K562 (cell line): ENCODE results near the gene ANKRD10. TPM values are rescaled to one million over a fixed set of nuclear protein-coding genes. Genes with fewer than 3 reads are reported as not detected.

ENCODE experiments used
- ATAC-seq: fragments of 200-7000 bp; cut with Tn5 transposase; 3 replicates; pipeline ENCODE4 v1.9.1; 2020; ENCODE audit warnings: moderate library complexity
- BruUV-seq: library from RNA; stranded (reverse); fragments of 400-500 nt; replicated peaks from 2 replicates; lab custom pipeline; 2021; lab: Mats Ljungman, UMichigan
- CTCF ChIA-PET: fragments of 300-600 bp; formaldehyde crosslinking; extraction: SDS; loops from one replicate; lab custom pipeline; 2021; ENCODE audit warnings: low intra/inter-chr PET ratio; lab: Yijun Ruan, JAX
- POLR2A ChIA-PET: fragments of 300-600, 350-650 bp; sonication (Branson Sonifier 250); formaldehyde crosslinking; extraction: SDS; loops from one replicate; lab custom pipeline; 2021; ENCODE audit warnings: antibody characterized with exemption, inconsistent platforms; lab: Yijun Ruan, JAX
- DNase-seq, 4 experiments: peaks; one replicate each; pipeline versions ENCODE4 v3.0.0 to v3.0.0-alpha.2; 2011 to 2018; ENCODE audit warnings: low spot score in 3 of 4, mixed read lengths in 3 of 4; ENCODE audit errors: extremely low read depth in 1 of 4
- FAIRE-seq: peaks from 2 replicates; lab custom pipeline; 2011; peaks lifted over from hg19 to GRCh38; lab: Jason Lieb, UNC
- H2AFZ ChIP-seq: 2 replicates; pipeline ENCODE4 v1.6.0; 2011; ENCODE audit warnings: low read depth, low read length, control low read depth, inconsistent platforms
- H3K27ac ChIP-seq: fragments of 200-600 bp; 3 replicates; pipeline ENCODE4 v1.8.0; 2011; ENCODE audit warnings: low read depth, mild to moderate bottlenecking, control low read depth, inconsistent platforms, low read length, moderate library complexity, mixed read lengths; ENCODE audit errors: extremely low read depth
- H3K27me3 ChIP-seq, 2 experiments: fragments of 300-600 bp in 1 of 2; 2 replicates in 1 of 2; 3 replicates in 1 of 2; pipeline versions ENCODE4 v1.6.0 to v1.8.0; 2011; ENCODE audit warnings: inconsistent platforms in 2 of 2, low read length in 2 of 2, mild to moderate bottlenecking in 1 of 2, mixed read lengths in 1 of 2, moderate library complexity in 1 of 2; ENCODE audit not compliant: control insufficient read depth in 2 of 2, insufficient read depth in 2 of 2
- H3K36me3 ChIP-seq: fragments of 300-600 bp; 3 replicates; pipeline ENCODE4 v1.8.0; 2011; ENCODE audit warnings: mild to moderate bottlenecking, low read length, inconsistent platforms; ENCODE audit not compliant: control insufficient read depth, insufficient read depth
- H3K4me1 ChIP-seq, 2 experiments: fragments of 200-600 bp in 1 of 2; replicated peaks in 1 of 2; 2 replicates in 1 of 2; 3 replicates in 1 of 2; pipeline versions ENCODE4 v1.5.1 to v1.8.0; 2011; ENCODE audit warnings: inconsistent platforms in 2 of 2, low read length in 2 of 2, mild to moderate bottlenecking in 1 of 2, mixed read lengths in 1 of 2, moderate library complexity in 1 of 2; ENCODE audit not compliant: control insufficient read depth in 2 of 2, insufficient read depth in 2 of 2
- H3K4me2 ChIP-seq: 2 replicates; pipeline ENCODE4 v1.6.1; 2011; ENCODE audit warnings: low read length, control low read depth, inconsistent platforms, mixed read lengths; ENCODE audit not compliant: insufficient read depth
- H3K4me3 ChIP-seq: fragments of 200-600 bp; sonication (generic), shearing (Covaris generic); 2 replicates; pipeline ENCODE4 v1.5.1; 2016; ENCODE audit warnings: control low read depth, inconsistent platforms
- H3K79me2 ChIP-seq: fragments of 200-600 bp; 3 replicates; pipeline ENCODE4 v1.8.0; 2011; ENCODE audit warnings: low read length, inconsistent platforms; ENCODE audit not compliant: control insufficient read depth, insufficient read depth
- H3K9ac ChIP-seq, 2 experiments: 2 replicates each; pipeline versions ENCODE4 v1.6.0 to v1.6.1; 2011; ENCODE audit warnings: low read depth in 2 of 2, low read length in 2 of 2, control low read depth in 1 of 2, inconsistent platforms in 1 of 2, mild to moderate bottlenecking in 1 of 2, mixed read lengths in 1 of 2; ENCODE audit not compliant: insufficient read depth in 1 of 2
- H3K9me1 ChIP-seq: one replicate; pipeline ENCODE4 v1.6.0; 2011; ENCODE audit warnings: inconsistent platforms, mild to moderate bottlenecking, low read length, moderate library complexity; ENCODE audit not compliant: control insufficient read depth, insufficient read depth
- H3K9me3 ChIP-seq: replicated peaks from 2 replicates; pipeline ENCODE4 v1.5.1; 2011; ENCODE audit warnings: low read depth, low read length, inconsistent platforms; ENCODE audit not compliant: control insufficient read depth, insufficient read depth
- H4K20me1 ChIP-seq: replicated peaks from 2 replicates; pipeline ENCODE4 v1.6.1; 2011; ENCODE audit warnings: low read length, inconsistent platforms, mixed read lengths; ENCODE audit not compliant: control insufficient read depth, insufficient read depth
- CBX1 ChIP-seq: sonication (generic); IDR thresholded peaks from 2 replicates; pipeline ENCODE4 v1.6.1; 2016; ENCODE audit warnings: antibody characterized with exemption, low read depth, mild to moderate bottlenecking
- E2F6 ChIP-seq, 2 experiments: IDR thresholded peaks; 2 replicates each; pipeline ENCODE4 v1.6.1; 2011; ENCODE audit warnings: borderline replicate concordance in 1 of 2, control low read depth in 1 of 2, low read depth in 1 of 2, low read length in 1 of 2, mild to moderate bottlenecking in 1 of 2, mixed read lengths in 1 of 2, moderate library complexity in 1 of 2; ENCODE audit not compliant: insufficient read depth in 1 of 2, insufficient read length in 1 of 2, poor library complexity in 1 of 2, severe bottlenecking in 1 of 2; ENCODE audit errors: extremely low read depth in 1 of 2
- ZBTB17 ChIP-seq: fragments of 450-650 bp; formaldehyde crosslinking; IDR thresholded peaks from 2 replicates; pipeline ENCODE4 v1.4.0; 2020; ENCODE audit warnings: mild to moderate bottlenecking
- ZNF174 ChIP-seq: fragments of 250-450 bp; sonication (Bioruptor Pico); IDR thresholded peaks from 2 replicates; pipeline ENCODE4 v1.4.0; 2020; ENCODE audit warnings: mild to moderate bottlenecking
- WGBS: fragments of 100-300 bp; shearing (Covaris generic); methylation state at CpG from one replicate; pipeline ENCODE4 v1.1.6; 2016; ENCODE audit warnings: low coverage, mixed read lengths; ENCODE audit not compliant: insufficient coverage; ENCODE audit errors: missing lambda C conversion rate; 5-methylcytosine and 5-hydroxymethylcytosine counted together
- in situ Hi-C: fragments of 300-500 bp; cut with MboI; formaldehyde crosslinking; loops from 4 replicates; pipeline ENCODE4 v1.15.0; 2018; ENCODE audit warnings: inconsistent platforms, mixed read lengths
- intact Hi-C: fragments of 100-400 bp; cut with micrococcal nuclease; formaldehyde crosslinking; loops from 2 replicates; pipeline ENCODE4 v1.14.2; 2022
- polyA plus RNA-seq, 8 experiments: library from polyadenylated mRNA; depleted of rRNA in 4 of 8; stranded (reverse) in 5 of 8; unstranded in 3 of 8; fragments of >200 nt; fragmentation: Nextera tagmentation in 2 of 8; fragmentation: Illumina TruSeq in 1 of 8; extraction: Ambion mirVana in 2 of 8; extraction: Trizol in 1 of 8; gene quantifications; 2 replicates each; pipeline versions ENCODE4 v1.2.1 to v1.2.3, GENCODE V29; 2011 to 2014; ENCODE audit warnings: inconsistent platforms in 1 of 8, missing spikeins in 1 of 8
- total RNA-seq, 7 experiments: library from RNA; depleted of rRNA in 6 of 7; stranded (reverse); fragments of >200 nt in 6 of 7; fragmentation: Illumina TruSeq in 2 of 7; extraction: Trizol in 2 of 7; gene quantifications; 2 replicates each; pipeline versions ENCODE4 v1.2.1 to v1.2.3, GENCODE V29; 2011 to 2021; ENCODE audit warnings: low replicate concordance in 1 of 7

Gene ANKRD10
- total and polyA plus RNA-seq, 9 of the 15 experiments (the other 6 are each of a cell fraction or from before 2014, with no cell fraction given), result 21.7 to 183 (median 45.0) TPM

- ATAC-seq, result no peak
- no peaks in the 10 kb centered on the region for H4K20me1 ChIP-seq
- no peak overlapping the region for H3K4me3 ChIP-seq
- no peak overlapping the region for H2AFZ ChIP-seq
- H3K9ac ChIP-seq, result no peak overlapping the region
- WGBS, result 16% methylated on average over 5 of the region's 7 CpGs
- no peak overlapping the region for H3K27ac ChIP-seq
- POLR2A ChIA-PET, result no interaction called here
- H3K36me3 ChIP-seq, result no peaks in the 10 kb centered on the region
- H3K27me3 ChIP-seq, result peaks cover 10 to 26% of the 10 kb centered on the region in 2 experiments; a peak in 4 of 5 replicates
- 0 out of 2 replicates have a peak, but pooled peaks cover 2% of the 10 kb centered on the region for H3K9me3 ChIP-seq
- H3K9me1 ChIP-seq, result no peaks in the 10 kb centered on the region
- no TSS peak for BruUV-seq
- no peak for FAIRE-seq
- no peak overlapping the region for H3K4me2 ChIP-seq
- in situ Hi-C loops, result no loop called here
- TF ChIP-seq ZBTB17 (no peak), E2F6 (IDR thresholded peaks at IDR 0.05; ENCODE audit: borderline replicate concordance in 1 of 2, extremely low read depth in 1 of 2, insufficient read depth in 1 of 2, insufficient read length in 1 of 2, low read depth in 1 of 2, low read length in 1 of 2, poor library complexity in 1 of 2, severe bottlenecking in 1 of 2) (peak in 1 of 2 experiments; percentile 10), CBX1 (no peak), ZNF174 (no peak)
- intact Hi-C loops, result no loop called here
- H3K4me1 ChIP-seq, result peaks cover 0 to 12% of the 10 kb centered on the region in 2 experiments; a peak in 2 of 5 replicates
- DNase-seq, result no peak
- no peaks in the 10 kb centered on the region for H3K79me2 ChIP-seq
- CTCF ChIA-PET, result no interaction called here
These were observed 60.0 kb downstream of the ANKRD10 start for GRCh38 chr13:110854866-110855265.
